Keratinocyte (primary cell): ENCODE measurements around the gene PPM1H. TPM values are rescaled to one million over a fixed set of nuclear protein-coding genes. Genes with fewer than 3 reads are reported as not detected.

Experiments
- DNase-seq: peaks from one replicate; pipeline ENCODE4 v3.0.0-alpha.2; 2011; ENCODE audit warnings: low read depth, missing footprints, low spot score
- FAIRE-seq: peaks from 2 replicates; lab custom pipeline; 2011; peaks lifted over from hg19 to GRCh38; lab: Jason Lieb, UNC
- H2AFZ ChIP-seq: 2 replicates; pipeline ENCODE4 v1.6.0; 2012; ENCODE audit warnings: low read length, control low read depth, inconsistent platforms; ENCODE audit not compliant: control insufficient read depth
- H3K27ac ChIP-seq: 2 replicates; pipeline ENCODE4 v1.5.1; 2011; ENCODE audit warnings: low read length; ENCODE audit not compliant: control insufficient read depth, insufficient read depth
- H3K27me3 ChIP-seq: 3 replicates; pipeline ENCODE4 v1.6.0; 2011; ENCODE audit warnings: low read length; ENCODE audit not compliant: control insufficient read depth, insufficient read depth; ENCODE audit errors: extremely low read depth
- H3K36me3 ChIP-seq, 2 experiments: 2 replicates in 1 of 2; 3 replicates in 1 of 2; pipeline ENCODE4 v1.5.1; 2011; ENCODE audit warnings: low read length in 2 of 2, mild to moderate bottlenecking in 1 of 2; ENCODE audit not compliant: control insufficient read depth in 2 of 2, insufficient read depth in 2 of 2; ENCODE audit errors: extremely low read depth in 1 of 2
- H3K4me1 ChIP-seq: 3 replicates; pipeline ENCODE4 v1.5.1; 2011; ENCODE audit warnings: low read length; ENCODE audit not compliant: control insufficient read depth, insufficient read depth; ENCODE audit errors: extremely low read depth
- H3K4me2 ChIP-seq: 3 replicates; pipeline ENCODE4 v1.6.0; 2011; ENCODE audit warnings: low read depth, low read length; ENCODE audit not compliant: control insufficient read depth, insufficient read depth; ENCODE audit errors: extremely low read depth
- H3K4me3 ChIP-seq, 3 experiments: fragments of 200-600 bp in 1 of 3; sonication (generic) in 1 of 3; 2 replicates in 2 of 3; 3 replicates in 1 of 3; pipeline ENCODE4 v1.5.1; 2011 to 2016; ENCODE audit warnings: low read length in 3 of 3, mild to moderate bottlenecking in 3 of 3, control low read depth in 2 of 3, inconsistent platforms in 1 of 3, low read depth in 1 of 3, mixed read lengths in 1 of 3, mixed run types in 1 of 3, moderate library complexity in 1 of 3; ENCODE audit not compliant: control insufficient read depth in 2 of 3, insufficient read depth in 2 of 3; ENCODE audit errors: extremely low read depth in 1 of 3
- H3K79me2 ChIP-seq: 2 replicates; pipeline ENCODE4 v1.6.0; 2012; ENCODE audit warnings: low read length; ENCODE audit not compliant: control insufficient read depth, insufficient read depth
- H3K9ac ChIP-seq: 3 replicates; pipeline ENCODE4 v1.6.0; 2011; ENCODE audit warnings: low read length; ENCODE audit not compliant: control insufficient read depth, insufficient read depth; ENCODE audit errors: extremely low read depth
- H3K9me1 ChIP-seq: 3 replicates; pipeline ENCODE4 v1.6.0; 2011; ENCODE audit warnings: low read length; ENCODE audit not compliant: control insufficient read depth, insufficient read depth; ENCODE audit errors: extremely low read depth
- H3K9me3 ChIP-seq: 2 replicates; pipeline ENCODE4 v1.5.1; 2012; ENCODE audit warnings: low read depth, low read length; ENCODE audit not compliant: control insufficient read depth
- H4K20me1 ChIP-seq: 3 replicates; pipeline ENCODE4 v1.6.0; 2011; ENCODE audit warnings: low read length; ENCODE audit not compliant: control insufficient read depth, insufficient read depth; ENCODE audit errors: extremely low read depth
- EZH2 ChIP-seq: IDR thresholded peaks from one replicate; pipeline ENCODE4 v1.6.1; 2012; ENCODE audit warnings: inconsistent platforms, mild to moderate bottlenecking, low read length, moderate library complexity
- dilution Hi-C: fragments of 300-500 bp; cut with MboI; formaldehyde crosslinking; loops from one replicate; pipeline ENCODE4 v1.7.0; 2020; ENCODE audit warnings: low sequenced_read_pairs; ENCODE audit not compliant: extremely low pct_ligation_motif_present
- polyA plus RNA-seq, 5 experiments: library from polyadenylated mRNA; depleted of rRNA in 3 of 5; stranded (reverse) in 3 of 5; stranded (forward) in 1 of 5; unstranded in 1 of 5; fragments of >200 nt; gene quantifications; 1 replicate in 1 of 5; 2 replicates in 3 of 5; 3 replicates in 1 of 5; pipeline versions ENCODE4 v1.2.1 to v1.2.3, GENCODE V29; 2011 to 2012; ENCODE audit warnings: missing spikeins in 2 of 5, low read depth in 1 of 5, low replicate concordance in 1 of 5
- TF ChIP-seq, protein P1 (sequence below), 3 experiments: IDR thresholded peaks in 1 of 3; conservative IDR thresholded peaks in 1 of 3; optimal IDR thresholded peaks in 1 of 3; 2 replicates in 2 of 3; 3 replicates in 1 of 3; pipeline versions ENCODE3 to v1.5.1; 2011; ENCODE audit warnings: low read length in 3 of 3, mild to moderate bottlenecking in 3 of 3, moderate library complexity in 2 of 3, control low read depth in 1 of 3, inconsistent platforms in 1 of 3; ENCODE audit not compliant: insufficient read depth in 2 of 3; ENCODE audit errors: extremely low read depth in 1 of 3

The PPM1H gene
- polyA plus RNA-seq, 1 donor (not counting 4 experiments of a cell fraction or from before 2014, with no cell fraction given): 0.09 TPM

DNA sequence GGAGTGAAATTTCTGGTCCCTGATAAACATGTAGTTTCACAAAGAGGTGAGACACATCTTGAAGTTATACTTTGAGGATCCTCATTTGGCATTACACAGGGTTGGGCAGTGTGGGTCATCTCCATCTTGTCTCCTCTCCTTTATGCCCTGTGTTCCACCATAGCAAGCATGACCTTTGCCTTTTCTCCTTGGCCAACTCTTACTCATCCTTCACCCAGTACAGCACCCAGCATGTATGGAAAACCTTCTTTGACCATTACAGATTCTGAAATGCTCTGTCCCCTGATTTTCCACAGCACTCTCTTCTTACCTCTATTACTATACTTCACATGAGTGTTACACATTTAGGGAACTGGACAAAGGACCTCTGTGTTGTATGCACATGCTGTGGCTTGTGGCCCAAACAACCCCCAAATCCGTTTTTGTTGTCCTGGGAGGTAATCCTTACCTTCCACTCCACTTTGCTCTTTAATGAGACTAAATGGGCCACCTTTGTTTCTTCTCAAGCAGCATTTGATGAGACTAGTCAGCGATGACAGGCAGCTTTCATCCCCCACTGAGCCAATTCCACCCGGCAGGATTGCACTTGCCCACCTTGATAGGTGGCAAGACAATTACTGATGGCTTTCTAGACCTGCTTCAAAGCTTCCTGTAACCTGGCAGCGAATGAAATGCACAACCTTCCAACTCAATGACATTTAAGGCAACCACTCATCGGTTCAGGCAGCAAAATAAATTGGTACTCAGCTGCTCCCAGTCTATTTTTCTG is 304.8 kb downstream of the PPM1H start:
- H2AFZ ChIP-seq: no peak overlapping the region
- no peaks in the 10 kb centered on the region for H3K36me3 ChIP-seq
- H3K9ac ChIP-seq: no peak overlapping the region
- peak; percentile 39 for FAIRE-seq
- TF ChIP-seq EZH2: no peak
- TF ChIP-seq, protein P1, sequence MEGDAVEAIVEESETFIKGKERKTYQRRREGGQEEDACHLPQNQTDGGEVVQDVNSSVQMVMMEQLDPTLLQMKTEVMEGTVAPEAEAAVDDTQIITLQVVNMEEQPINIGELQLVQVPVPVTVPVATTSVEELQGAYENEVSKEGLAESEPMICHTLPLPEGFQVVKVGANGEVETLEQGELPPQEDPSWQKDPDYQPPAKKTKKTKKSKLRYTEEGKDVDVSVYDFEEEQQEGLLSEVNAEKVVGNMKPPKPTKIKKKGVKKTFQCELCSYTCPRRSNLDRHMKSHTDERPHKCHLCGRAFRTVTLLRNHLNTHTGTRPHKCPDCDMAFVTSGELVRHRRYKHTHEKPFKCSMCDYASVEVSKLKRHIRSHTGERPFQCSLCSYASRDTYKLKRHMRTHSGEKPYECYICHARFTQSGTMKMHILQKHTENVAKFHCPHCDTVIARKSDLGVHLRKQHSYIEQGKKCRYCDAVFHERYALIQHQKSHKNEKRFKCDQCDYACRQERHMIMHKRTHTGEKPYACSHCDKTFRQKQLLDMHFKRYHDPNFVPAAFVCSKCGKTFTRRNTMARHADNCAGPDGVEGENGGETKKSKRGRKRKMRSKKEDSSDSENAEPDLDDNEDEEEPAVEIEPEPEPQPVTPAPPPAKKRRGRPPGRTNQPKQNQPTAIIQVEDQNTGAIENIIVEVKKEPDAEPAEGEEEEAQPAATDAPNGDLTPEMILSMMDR (optimal IDR thresholded peaks at IDR 0.05 in 1 of 3, IDR thresholded peaks at IDR 0.05 in 1 of 3, conservative IDR thresholded peaks at IDR 0.05 in 1 of 3; ENCODE audit: extremely low read depth in 1 of 3, insufficient read depth in 2 of 3, low read length in 3 of 3): no peak
- H3K4me1 ChIP-seq: peaks cover 21% of the 10 kb centered on the region
- no peak overlapping the region for H3K4me3 ChIP-seq
- dilution Hi-C loops: no loop called here
- no peak overlapping the region for H3K27ac ChIP-seq
- H3K4me2 ChIP-seq: no peak overlapping the region
- DNase-seq: no peak
- no peaks in the 10 kb centered on the region for H3K9me3 ChIP-seq
- H3K79me2 ChIP-seq: no peaks in the 10 kb centered on the region
- H3K27me3 ChIP-seq: no peaks in the 10 kb centered on the region
- H4K20me1 ChIP-seq: no peaks in the 10 kb centered on the region
- H3K9me1 ChIP-seq: no peaks in the 10 kb centered on the region

DNA sequence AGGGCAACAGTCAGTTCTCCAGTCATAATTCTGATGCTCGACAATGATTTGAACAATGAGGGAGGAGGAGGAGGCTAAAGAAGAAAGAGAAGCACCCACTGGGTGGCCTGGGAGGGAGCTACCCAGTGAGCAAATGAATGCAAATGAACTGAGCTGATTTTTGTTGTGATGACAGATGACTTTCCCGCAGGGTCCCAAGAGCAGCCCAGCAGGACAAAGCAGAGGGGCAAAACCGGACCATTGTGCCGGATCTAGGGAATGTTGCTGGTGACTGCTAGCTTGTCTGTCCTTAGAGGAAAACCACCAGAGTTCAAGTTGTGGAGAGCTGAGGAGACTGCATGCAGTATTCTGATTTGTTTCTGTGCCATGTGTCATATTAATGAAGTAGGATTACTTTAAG is 305.5 kb downstream of the PPM1H start:
- FAIRE-seq: no peak
- Histone ChIP-seq H3K4me1 (peaks cover 21% of the 10 kb centered on the region), H4K20me1 (no peaks in the 10 kb centered on the region), H3K9me1 (no peaks in the 10 kb centered on the region), H3K4me2 (no peak overlapping the region), H2AFZ (no peak overlapping the region), H3K27me3 (no peaks in the 10 kb centered on the region), H3K4me3 (no peak overlapping the region), H3K36me3 (no peaks in the 10 kb centered on the region), H3K9ac (no peak overlapping the region), H3K9me3 (no peaks in the 10 kb centered on the region), H3K79me2 (no peaks in the 10 kb centered on the region), H3K27ac (no peak overlapping the region)
- TF ChIP-seq EZH2: no peak
- TF ChIP-seq, protein P1 (optimal IDR thresholded peaks at IDR 0.05 in 1 of 3, IDR thresholded peaks at IDR 0.05 in 1 of 3, conservative IDR thresholded peaks at IDR 0.05 in 1 of 3; ENCODE audit: extremely low read depth in 1 of 3, insufficient read depth in 2 of 3, low read length in 3 of 3): no peak
- dilution Hi-C loops: no loop called here
- DNase-seq: no peak
